Lung (tissue), 12 donors: ENCODE data around the gene KCNK2. TPM values are rescaled to one million over a fixed set of nuclear protein-coding genes. Genes with fewer than 3 reads are reported as not detected.
"Not testable (repeated sequence)": the region's sequence is repeated elsewhere in the genome, so short reads cannot be mapped to it uniquely, and the experiment has no call there.

ENCODE experiments used
- ATAC-seq: fragments of 200-7000 bp; cut with Tn5 transposase; one replicate; pipeline ENCODE4 v1.9.1; 2020; ENCODE audit warnings: moderate number of reproducible peaks; ENCODE audit not compliant: insufficient read depth, low FRiP score
- DNase-seq, 3 donors: peaks; one replicate each; pipeline ENCODE4 v3.0.0-alpha.2; 2013 to 2017
- H3K27ac ChIP-seq, 2 donors: one replicate each; pipeline ENCODE4 v1.5.1; 2013; ENCODE audit warnings: mild to moderate bottlenecking in 2 of 2, moderate library complexity in 2 of 2, control low read depth in 1 of 2, inconsistent platforms in 1 of 2, low read depth in 1 of 2, low read length in 1 of 2
- H3K27me3 ChIP-seq, 3 donors: one replicate each; pipeline ENCODE4 v1.5.1; 2013; ENCODE audit warnings: low read length in 2 of 3; ENCODE audit not compliant: control insufficient read depth in 3 of 3, insufficient read depth in 3 of 3
- H3K36me3 ChIP-seq, 4 donors: one replicate each; pipeline ENCODE4 v1.5.1; 2013; ENCODE audit warnings: low read length in 4 of 4, mild to moderate bottlenecking in 1 of 4, moderate library complexity in 1 of 4; ENCODE audit not compliant: control insufficient read depth in 4 of 4, insufficient read depth in 4 of 4
- H3K4me1 ChIP-seq, 5 donors: one replicate each; pipeline ENCODE4 v1.5.1; 2013; ENCODE audit warnings: low read length in 5 of 5, mild to moderate bottlenecking in 2 of 5, moderate library complexity in 1 of 5; ENCODE audit not compliant: control insufficient read depth in 5 of 5, insufficient read depth in 5 of 5
- H3K4me3 ChIP-seq: one replicate; pipeline ENCODE4 v1.5.1; 2013; ENCODE audit warnings: mild to moderate bottlenecking, control low read depth, moderate library complexity
- H3K9ac ChIP-seq, 2 donors: one replicate each; pipeline ENCODE4 v1.5.1; 2013; ENCODE audit warnings: low read length in 2 of 2, control low read depth in 1 of 2; ENCODE audit not compliant: insufficient read depth in 1 of 2
- H3K9me3 ChIP-seq, 4 donors: one replicate each; pipeline ENCODE4 v1.5.1; 2013; ENCODE audit warnings: low read length in 3 of 4, mild to moderate bottlenecking in 1 of 4, moderate library complexity in 1 of 4; ENCODE audit not compliant: control insufficient read depth in 4 of 4, insufficient read depth in 3 of 4
- WGBS, 2 donors: extraction: QIAGEN DNeasy Blood & Tissue Kit; methylation state at CpG; one replicate each; pipeline ENCODE4 v1.1.7; 2013; 5-methylcytosine and 5-hydroxymethylcytosine counted together
- polyA plus RNA-seq, 2 donors: library from polyadenylated mRNA; stranded (reverse); fragments of 200-250 nt; gene quantifications; one replicate each; pipeline ENCODE4 v1.2.1, GENCODE V29; 2013
- total RNA-seq, 2 donors: library from RNA; depleted of rRNA in 1 of 2; stranded (reverse); fragments of >200 nt in 1 of 2; gene quantifications; one replicate each; pipeline ENCODE4 v1.2.1, GENCODE V29; 2014 to 2021
- TF ChIP-seq, protein P1 (sequence below): IDR thresholded peaks from 2 replicates; pipeline ENCODE4 v1.5.1; 2012; ENCODE audit warnings: mild to moderate bottlenecking; ENCODE audit errors: control extremely low read depth, extremely low read depth
- donor health status: control.
- donor health status: control.
- donor health status: Bipolar disorder and iron deficiency.
- donor health status: healthy.
- donor health status: DM: yes; HTN: yes; CAD: no.

KCNK2 gene
- total and polyA plus RNA-seq, 4 donors: 0.05 to 0.71 (median 0.18) TPM

DNA sequence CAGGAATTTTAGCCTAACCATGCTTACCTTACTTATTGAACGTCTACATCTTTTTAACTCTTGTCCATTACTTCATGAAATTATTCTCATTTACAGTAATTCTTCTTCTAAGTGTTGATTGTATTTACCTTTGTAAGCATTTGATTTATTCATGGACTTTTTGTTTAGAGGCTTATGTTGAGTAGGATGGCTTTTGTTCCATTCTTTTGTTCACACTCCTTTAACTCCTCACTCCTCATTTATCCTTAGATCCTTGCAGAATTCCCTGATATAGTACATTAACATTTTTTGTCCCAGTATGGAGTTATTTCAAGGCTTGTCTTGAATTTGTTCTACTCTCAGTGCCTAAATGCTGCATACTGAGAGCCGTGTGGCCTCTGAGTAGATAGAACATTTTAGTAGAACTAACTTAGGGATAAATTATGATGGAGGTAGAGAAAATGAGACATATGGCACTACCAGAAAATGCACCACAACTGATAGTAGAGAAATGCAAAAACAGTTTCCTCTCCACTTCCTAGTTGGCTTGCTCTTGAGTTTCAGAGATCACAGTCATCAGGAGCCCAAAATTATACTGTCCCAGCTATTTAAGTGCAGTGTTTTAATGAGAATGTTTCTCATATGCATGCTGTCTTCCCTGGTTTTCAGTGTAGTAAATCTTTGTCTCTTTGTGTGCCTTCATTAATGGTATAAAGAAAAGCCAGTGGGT, 69.5 kb downstream of the KCNK2 start:
- Histone ChIP-seq H3K27me3 (no peaks in the 10 kb centered on the region), H3K4me3 (no peak overlapping the region), H3K9me3 (no peaks in the 10 kb centered on the region), H3K4me1 (no peaks in the 10 kb centered on the region), H3K9ac (no peak overlapping the region), H3K27ac (no peak overlapping the region), H3K36me3 (no peaks in the 10 kb centered on the region)
- DNase-seq: no peak
- WGBS, 2 donors: 89 to 92% methylated on average over 2 of the region's 2 CpGs
- TF ChIP-seq, protein P1, sequence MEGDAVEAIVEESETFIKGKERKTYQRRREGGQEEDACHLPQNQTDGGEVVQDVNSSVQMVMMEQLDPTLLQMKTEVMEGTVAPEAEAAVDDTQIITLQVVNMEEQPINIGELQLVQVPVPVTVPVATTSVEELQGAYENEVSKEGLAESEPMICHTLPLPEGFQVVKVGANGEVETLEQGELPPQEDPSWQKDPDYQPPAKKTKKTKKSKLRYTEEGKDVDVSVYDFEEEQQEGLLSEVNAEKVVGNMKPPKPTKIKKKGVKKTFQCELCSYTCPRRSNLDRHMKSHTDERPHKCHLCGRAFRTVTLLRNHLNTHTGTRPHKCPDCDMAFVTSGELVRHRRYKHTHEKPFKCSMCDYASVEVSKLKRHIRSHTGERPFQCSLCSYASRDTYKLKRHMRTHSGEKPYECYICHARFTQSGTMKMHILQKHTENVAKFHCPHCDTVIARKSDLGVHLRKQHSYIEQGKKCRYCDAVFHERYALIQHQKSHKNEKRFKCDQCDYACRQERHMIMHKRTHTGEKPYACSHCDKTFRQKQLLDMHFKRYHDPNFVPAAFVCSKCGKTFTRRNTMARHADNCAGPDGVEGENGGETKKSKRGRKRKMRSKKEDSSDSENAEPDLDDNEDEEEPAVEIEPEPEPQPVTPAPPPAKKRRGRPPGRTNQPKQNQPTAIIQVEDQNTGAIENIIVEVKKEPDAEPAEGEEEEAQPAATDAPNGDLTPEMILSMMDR: no peak
- no peak for ATAC-seq

DNA sequence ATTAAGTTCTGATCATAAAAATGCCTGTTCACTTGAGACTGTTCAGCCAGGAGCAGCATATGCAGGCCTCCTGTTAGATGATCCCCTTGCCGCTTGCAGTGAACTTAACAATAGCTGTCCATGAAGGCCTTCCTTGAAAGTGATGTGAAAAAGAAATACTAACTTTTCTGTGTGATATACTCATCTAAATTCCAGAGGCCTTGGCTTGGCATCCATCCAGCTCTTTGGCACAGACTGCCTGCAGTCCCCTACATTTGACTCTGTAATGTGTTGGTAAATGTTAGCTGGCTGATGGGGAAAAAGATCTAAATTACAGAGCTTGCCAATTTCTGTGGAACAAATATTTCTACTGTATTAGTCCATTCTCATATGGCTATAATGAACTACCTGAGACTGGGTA, 73.7 kb downstream of the KCNK2 start:
- Histone ChIP-seq H3K4me3 (no peak overlapping the region), H3K36me3 (no peaks in the 10 kb centered on the region), H3K27ac (no peak overlapping the region), H3K4me1 (no peaks in the 10 kb centered on the region), H3K9ac (no peak overlapping the region), H3K27me3 (no peaks in the 10 kb centered on the region), H3K9me3 (peaks cover 0 to 7% (median 0%) of the 10 kb centered on the region in 4 donors)
- DNase-seq (peak; percentile 41 to 53 (median 52)), ATAC-seq (no peak)
- 88 to 91% methylated on average over 1 of the region's 1 CpG for WGBS, 2 donors
- TF ChIP-seq, protein P1: no peak

DNA sequence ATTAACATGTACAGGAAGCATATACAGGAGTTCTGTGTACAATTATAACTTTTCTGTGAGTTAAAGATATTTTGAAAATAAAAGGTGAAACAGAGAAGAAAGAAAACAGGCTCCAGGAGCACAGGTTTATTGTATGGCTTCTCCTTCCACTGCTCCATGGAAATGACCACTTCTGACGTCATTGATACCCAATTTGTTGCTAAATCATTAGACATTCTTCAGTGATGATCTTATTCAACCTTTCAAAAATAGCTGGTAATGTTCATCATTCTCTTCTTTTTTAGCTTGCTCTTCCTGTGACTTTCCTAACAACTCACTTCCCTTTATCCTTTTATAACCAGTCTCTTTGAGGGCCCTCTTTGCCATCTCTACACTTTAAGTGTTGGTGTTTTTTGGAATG, 77.8 kb downstream of the KCNK2 start:
- no peaks in the 10 kb centered on the region for H3K27me3 ChIP-seq

DNA sequence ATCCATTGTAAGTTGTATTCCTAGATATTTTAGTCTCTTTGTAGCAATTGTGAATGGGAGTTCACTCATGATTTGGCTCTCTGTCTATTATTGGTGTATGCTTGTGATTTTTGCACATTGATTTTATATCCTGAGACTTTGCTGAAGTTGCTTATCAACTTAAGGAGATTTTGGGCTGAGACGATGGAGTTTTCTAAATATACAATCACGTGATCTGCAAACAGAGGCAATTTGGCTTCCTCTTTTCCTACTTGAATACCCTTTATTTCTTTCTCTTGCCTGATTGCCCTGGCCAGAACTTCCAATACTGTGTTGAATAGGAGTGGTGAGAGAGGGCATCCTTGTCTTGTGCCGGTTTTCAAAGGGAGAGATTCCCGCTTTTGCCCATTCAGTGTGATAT, 80.6 kb downstream of the KCNK2 start:
- not testable (repeated sequence) for H3K4me1 ChIP-seq, H3K9me3 ChIP-seq

More for the DNA sequence above, 77.8 kb downstream of the KCNK2 start:
- no peaks in the 10 kb centered on the region for H3K36me3 ChIP-seq
- TF ChIP-seq, protein P1: no peak
- H3K27ac ChIP-seq: no peak overlapping the region
- H3K4me1 ChIP-seq: no peaks in the 10 kb centered on the region
- no peak overlapping the region for H3K4me3 ChIP-seq
- DNase-seq: no peak
- WGBS, 2 donors: 68 to 82% methylated on average over 1 of the region's 1 CpG
- no peak for ATAC-seq
- H3K9ac ChIP-seq: no peak overlapping the region
- peaks cover 0 to 9% (median 0%) of the 10 kb centered on the region in 4 donors for H3K9me3 ChIP-seq

More for the DNA sequence above, 80.6 kb downstream of the KCNK2 start:
- not testable (repeated sequence) for H3K27ac ChIP-seq, H3K36me3 ChIP-seq, ATAC-seq, H3K4me3 ChIP-seq, H3K27me3 ChIP-seq, H3K9ac ChIP-seq, DNase-seq
- WGBS, 2 donors: 92 to 96% methylated on average over 4 of the region's 4 CpGs
